HG03280 (cell line): ENCODE data around the gene JOSD2.
"Not testable (repeated sequence)": the region's sequence is repeated elsewhere in the genome, so short reads cannot be mapped to it uniquely, and the experiment has no call there.

Experiments
- ATAC-seq: cut with Tn5 transposase; IDR thresholded peaks from one replicate; pipeline ENCODE4 v1.9.1; 2021; ENCODE audit warnings: mild to moderate bottlenecking, moderate library complexity; ENCODE audit not compliant: unreplicated experiment

The JOSD2 gene

DNA sequence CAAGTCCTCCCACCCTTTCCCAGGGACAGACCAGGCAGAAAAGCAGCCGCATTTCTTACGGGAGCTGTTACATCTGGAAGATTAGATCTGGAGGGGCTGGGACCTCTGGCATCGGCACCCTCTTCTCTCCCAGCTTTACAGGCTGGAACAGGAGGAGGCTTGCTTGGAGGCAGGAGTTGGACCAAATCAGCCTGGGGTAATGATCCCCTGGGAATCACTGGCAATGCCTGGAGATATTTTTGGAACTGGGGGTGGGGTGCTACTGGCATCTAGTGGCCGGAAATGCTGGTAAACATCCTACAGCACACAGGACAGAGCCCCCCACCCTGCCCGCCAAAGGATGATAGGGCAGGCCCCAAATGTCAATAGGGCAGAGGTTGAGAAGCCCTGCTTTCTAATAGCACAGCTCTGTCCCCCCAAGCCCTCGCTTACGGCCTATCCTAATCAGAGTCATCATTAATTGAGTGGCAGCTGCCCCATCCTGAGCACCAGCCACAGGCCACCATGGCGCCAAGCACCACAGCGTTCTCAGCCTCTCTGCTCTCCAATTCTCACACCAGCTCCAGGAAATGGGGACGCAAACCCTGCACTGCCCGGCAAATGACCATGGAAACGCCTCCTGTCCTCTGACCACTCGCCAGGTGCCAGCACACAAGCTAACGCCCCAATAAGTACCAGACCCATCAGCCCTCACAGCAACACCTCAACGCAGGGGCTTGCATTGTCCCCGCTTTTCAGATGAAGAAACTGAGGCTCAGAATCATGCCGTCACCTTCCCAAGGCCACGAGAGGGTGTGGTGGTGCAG is 36.6 kb upstream of the JOSD2 start:
- no peak for ATAC-seq

DNA sequence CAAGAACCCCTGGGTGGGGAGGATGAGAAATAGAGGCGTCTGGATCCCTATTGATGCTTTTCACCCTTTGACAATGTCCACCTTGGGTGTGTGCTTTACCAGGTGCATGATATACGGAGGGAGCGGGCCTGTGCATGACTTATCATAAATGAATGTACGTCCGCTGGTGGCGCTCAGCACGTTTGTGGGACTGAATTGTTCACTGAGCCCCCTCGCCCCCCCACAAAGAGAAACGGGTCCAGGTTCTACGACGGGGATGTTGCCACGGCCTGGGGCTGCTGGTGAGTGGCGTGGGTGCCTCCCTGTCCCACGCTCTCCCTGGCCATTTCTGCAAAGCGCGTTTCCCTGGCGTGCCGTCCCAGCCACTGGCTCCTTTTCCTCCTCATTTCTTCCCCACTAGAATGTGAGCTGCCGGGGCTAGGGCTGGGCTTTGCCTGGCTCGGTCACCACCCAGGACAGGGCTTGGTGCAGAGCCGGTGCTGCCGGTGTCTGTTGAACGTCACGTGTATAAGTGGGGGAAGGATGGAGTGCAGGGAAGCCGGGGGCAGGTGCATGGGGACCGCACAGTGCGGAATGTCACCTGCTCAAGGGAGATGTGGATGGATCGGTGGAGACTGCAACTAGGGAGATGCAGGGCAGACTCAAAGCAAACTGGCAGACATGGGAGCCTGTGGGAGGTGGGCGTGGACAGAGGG is 35.7 kb upstream of the JOSD2 start:
- ATAC-seq = no peak

DNA sequence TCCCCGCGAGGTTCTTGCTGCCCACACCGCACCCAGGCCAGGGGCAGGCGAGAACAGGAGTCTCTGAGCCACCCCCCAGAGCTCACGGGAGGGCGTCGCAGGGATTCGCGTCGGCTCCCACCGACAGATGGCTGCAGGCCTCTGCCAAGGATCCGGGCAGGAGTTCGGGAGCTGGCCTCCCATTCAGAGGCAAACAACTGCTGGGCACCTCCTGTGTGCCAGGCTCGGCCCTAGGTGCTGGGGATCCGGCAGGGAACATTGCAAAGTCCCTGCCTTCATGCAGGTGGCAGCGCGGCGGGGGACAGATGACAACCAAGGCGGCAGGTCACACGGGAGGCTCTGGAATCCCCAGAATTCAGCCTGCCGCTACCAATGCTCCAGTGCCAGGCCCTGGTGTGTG is 32.0 kb upstream of the JOSD2 start:
- ATAC-seq = no peak

DNA sequence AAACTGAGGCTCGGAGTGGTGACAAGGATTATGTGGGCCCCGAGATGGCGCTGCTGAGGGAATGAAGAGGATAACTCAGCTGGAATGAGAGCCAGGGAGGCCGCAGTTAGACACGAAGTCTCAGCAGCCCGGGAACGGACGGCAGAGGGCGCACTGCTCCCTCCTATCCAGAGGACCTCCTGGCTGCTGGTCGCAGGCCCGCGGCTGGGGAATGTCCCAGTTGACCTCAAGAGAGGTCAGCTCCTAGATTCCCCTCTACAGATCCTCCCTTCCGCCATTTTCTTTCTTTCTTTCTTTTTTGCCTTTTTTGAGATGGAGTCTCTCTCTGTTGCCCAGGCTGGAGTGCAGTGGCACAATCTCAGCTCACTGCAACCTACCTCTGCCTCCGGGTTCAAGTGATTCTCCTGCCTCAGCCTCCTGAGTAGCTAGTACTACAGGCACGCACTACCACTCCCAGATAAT is 26.8 kb upstream of the JOSD2 start:
- no peak for ATAC-seq

DNA sequence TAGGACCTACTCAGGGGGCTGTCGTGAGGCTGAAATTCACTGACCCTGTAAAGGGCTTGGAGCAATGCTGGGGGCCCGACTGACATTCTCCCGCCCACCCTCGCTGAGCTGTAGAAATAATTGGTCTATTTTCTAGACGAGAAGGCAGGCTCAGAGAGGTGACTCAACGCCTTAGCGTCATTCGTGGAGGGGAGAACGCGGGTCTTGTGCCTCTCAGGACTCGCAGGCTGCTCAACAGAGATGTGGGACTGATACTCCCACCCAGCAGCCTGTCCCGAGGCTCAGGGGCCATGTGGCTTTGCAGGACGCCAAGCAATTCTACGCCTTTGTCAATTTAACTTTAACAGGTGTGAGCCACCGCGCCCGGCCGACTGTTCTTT is 26.3 kb upstream of the JOSD2 start:
- ATAC-seq = no peak

DNA sequence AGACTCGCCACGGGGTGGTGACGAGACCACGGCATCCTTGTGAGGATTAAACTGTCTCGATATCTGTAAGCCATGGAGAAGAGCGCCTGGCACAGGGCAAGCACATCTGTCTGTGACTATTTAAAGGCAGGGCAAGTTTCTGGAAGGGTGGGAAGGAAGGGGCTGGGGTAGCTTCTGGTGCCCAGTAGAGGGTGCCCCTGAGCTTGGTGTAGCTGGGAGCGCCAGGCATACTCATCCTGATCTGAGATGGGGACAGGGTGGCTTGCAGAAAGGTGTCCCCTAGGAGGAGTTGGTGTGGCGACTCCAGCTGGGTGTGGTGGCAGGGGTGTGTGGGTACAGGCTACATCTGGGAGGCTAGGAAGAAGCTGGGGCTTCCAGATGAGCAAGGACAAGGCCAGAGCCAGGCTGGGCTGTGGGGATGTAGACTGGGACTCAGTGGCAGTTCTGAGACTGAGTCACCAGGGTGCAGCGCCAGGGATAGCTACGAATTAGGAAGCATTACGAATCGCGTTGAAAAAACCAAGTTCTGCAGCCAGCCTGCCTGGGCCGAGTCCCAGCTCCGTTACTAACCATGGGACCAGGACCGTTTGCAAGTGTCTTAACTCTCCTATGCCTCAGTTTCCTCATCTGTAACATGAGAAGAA is 25.8 kb upstream of the JOSD2 start:
- no peak for ATAC-seq

DNA sequence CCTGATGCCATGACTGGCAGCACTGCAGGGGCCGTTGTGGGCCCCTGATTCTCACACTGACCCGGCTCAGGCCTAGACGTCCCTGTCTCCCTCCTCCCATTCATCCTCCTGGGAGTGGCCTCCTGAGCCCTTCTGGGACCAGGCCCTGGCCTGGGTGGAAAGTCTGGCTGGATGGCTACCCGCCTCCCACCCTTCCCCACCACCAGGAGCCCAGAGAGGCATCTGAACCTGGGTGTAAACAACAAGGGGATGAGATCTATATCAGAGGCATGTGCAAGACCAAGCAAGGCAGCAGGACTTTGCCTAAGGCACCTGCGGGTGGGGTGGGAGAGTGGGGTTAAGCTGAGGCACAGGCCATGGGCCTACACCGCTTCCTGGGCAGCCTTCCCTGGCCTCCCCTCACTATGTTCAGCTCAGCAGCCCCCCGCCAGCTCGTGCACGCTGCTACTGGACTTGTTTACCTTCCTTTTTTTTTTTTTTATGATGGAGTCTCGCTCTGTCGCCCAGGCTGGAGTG is 24.7 kb upstream of the JOSD2 start:
- no peak for ATAC-seq

DNA sequence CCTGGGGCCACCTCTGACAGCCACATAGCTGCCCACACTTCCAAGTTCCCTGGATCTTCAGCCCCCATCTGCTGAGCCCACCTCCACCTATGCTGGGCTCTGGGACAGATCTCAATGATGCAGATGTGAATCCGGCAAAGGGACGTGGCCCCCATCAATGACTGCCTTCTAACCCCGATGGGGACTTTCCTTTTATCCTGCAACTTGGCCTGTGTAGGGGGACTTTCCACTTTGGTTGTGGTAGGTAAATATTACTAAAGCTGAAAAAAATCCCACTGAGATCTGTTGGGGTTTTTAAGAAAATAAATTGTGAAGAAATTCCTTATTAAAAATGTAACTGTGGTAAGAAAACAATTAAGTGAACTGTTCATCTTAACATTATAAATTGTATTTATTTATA is 23.5 kb upstream of the JOSD2 start:
- ATAC-seq = no peak

DNA sequence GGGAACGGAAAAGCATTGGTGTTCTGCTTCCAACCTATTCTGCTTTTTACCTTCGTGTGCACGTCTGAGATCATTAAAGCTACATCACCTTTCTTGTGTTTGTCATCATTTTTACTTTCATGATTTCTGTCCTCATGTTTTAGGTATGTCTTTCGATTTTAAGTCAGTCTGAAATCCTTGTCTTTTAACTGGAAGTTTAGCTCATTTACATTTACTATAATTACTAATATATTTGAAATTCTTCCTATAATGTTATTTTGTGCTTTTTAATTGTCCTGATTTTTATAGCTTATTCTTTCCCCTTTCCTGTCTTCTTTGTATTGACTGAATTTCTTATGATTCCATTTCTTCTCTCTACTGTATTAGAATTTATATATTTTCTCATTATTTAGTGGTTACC is 22.0 kb upstream of the JOSD2 start:
- ATAC-seq = no peak

DNA sequence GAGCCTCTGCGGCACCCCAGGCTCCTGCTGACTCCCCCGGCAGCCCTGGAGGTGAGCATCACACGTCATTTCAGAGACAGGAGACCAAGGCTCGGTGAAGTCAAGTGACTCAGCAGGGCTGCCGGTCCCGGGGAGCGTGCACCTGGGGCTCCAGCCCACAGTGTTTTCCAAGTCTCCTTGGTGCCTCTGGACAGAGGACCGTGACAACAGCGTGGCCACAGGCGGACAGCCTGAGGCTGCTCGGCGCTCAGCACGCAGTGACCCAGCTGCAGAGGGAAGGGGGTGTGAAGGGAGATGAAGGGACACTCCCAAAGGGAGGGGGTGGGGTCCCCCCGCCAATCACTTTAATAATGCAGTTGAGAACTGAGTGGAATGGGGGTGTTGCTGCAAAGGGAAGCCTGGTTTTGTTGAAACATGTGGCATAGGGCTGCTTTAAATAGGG is 20.2 kb upstream of the JOSD2 start:
- no peak for ATAC-seq

DNA sequence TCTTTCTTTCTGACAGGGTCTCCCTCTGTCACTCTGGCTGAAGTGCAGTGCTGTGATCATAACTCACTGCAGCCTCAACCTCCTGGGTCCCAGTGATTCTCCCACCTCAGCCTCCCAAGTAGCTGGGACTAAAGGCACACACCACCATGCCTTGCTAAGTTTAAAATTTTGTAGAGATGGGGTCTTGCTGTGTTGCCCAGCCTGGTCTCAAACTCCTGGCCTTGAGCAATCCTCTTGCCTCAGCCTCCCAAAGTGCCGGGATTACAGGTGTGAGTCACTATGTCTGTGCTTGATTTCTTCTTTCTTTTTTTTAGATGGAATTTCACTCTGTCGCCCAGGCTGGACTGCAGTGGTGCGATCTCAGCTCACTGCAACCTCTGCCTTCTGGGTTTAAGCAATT is 17.1 kb upstream of the JOSD2 start:
- not testable (repeated sequence) for ATAC-seq

DNA sequence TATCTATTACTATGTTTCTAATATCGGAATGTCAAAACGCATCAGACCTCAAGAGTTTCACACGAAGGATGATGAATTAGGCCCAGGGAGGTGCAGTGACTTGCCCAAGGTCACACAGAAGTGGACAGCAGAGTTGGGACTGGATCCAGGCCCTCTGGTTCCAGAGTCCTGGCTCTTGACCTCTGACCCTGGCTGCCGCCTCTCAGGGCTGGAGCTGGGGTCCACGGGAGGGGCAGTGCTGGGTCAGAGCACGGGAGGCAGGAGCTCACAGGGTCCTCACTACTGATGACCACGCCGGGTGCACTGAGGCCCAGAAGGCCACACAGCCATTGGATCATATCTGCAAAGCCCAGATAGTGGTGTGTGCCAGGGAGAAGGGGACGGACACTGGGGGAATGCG is 11.9 kb upstream of the JOSD2 start:
- no peak for ATAC-seq

DNA sequence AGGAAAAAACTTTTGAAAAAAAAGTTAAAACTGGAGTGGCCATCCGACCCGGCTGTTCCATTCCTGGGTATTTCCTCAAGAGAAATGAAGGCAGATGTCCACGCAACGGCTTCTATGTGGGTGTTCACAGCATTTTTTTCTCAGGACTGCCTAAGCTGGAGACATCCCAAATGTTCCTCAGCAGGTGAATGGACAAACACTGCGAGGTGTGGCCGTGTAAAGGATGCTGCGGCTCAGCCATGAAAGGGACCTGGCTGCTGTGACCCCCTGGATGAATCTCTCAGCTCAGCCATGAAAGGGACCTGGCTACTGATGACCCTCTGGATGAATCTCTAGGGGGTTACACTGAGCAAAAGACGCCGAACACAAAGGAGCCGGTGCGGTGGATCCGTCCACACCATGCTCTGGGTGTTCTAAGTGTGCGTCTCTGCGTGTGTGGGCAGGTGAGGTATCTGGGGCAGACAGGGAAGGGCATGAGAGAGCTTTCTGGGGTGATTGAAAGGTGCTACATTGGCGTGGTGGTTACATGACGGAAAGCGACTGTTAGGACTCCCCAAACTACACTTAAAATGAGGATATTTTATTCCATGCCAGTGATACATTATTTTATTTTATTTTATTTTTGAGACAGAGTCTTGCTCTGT is 10.0 kb upstream of the JOSD2 start:
- no peak for ATAC-seq

DNA sequence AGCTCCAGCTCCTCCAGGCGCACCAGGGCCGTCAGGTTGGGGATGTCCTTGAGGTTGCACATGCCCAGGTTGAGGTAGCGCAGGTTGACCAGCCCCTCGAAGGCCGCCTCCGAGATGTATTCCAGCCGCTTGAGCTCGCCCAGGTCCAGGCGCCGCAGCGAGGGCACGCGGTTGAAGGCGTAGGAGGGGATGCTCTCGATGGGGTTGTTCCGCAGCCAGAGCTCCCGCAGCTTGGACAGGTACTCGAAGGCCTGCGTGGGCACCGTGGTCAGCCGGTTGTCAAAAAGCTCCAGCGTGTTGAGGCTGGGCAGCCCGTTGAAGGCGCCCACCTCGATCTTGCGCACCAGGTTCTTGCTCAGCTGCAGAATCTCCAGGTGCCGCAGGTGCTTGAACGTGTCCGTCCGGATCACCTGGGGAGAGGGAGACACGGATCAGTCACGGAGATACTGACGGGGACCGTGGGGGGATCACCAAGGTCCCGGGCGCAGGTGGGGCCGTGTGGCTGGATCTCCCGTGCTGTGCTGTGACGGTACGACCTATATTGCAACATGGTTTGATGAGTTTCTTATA is 8.1 kb upstream of the JOSD2 start:
- ATAC-seq = no peak

DNA sequence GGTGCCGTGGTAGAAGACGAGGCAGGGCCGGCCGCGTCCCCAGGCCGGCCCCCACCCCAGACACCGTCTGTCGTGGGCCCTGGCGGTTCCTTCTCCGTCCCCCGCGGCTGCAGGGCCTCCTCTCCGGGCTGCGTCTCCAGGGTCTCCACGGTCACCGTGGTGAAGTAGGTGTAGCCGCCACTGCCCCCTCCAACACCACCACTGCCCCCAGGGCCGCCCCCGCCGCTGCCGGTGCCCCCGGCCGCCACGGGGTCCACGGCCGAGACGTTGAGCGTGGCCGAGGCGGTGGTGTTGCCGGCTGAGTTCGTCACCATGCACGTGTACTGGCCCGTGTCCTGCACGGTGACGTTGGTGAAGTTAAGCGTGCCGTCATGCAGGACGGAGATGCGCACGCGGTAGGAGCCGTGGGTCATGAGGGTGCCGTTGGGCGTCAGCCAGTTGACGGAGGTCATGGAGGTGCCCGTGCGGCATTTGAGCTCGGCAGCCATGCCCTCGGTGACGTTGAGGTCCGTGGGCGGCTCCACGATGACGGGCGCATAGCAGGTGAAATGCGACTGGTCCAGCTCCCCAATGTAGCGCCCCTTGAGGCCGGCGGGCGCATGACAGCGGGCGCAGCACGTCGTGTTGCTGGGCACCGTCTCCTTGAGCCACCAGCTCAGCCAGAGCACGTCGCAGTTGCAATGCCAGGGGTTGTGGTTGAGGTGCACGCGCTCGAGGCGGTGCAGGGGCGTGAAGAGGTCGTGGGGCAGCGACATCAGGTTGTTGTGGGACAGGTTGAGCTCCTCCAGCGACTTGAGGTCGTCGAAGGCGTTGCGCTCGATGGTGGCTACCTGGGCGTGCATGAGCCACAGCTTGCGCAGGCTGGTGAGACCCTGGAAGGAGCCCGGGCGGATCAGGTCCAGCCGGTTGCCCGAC is 7.4 kb upstream of the JOSD2 start:
- no peak for ATAC-seq

DNA sequence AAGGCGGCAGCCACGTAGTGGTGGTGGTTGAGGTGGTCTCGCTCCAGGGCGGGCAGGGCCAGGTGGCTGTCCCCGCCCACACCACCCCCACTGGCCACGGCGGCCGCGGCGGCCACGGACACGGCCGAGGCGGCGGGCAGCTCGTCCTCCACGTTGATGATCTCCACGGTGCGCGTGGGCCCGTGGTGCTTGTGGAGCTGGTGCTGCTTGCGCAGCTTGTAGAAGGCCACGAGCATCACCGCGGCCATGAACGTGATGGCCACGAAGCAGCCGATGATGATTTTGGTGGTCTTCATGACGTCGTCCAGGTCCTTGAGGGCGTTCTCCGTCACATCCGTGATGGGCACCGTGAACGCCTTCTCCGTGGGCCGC is 6.7 kb upstream of the JOSD2 start:
- no peak for ATAC-seq

DNA sequence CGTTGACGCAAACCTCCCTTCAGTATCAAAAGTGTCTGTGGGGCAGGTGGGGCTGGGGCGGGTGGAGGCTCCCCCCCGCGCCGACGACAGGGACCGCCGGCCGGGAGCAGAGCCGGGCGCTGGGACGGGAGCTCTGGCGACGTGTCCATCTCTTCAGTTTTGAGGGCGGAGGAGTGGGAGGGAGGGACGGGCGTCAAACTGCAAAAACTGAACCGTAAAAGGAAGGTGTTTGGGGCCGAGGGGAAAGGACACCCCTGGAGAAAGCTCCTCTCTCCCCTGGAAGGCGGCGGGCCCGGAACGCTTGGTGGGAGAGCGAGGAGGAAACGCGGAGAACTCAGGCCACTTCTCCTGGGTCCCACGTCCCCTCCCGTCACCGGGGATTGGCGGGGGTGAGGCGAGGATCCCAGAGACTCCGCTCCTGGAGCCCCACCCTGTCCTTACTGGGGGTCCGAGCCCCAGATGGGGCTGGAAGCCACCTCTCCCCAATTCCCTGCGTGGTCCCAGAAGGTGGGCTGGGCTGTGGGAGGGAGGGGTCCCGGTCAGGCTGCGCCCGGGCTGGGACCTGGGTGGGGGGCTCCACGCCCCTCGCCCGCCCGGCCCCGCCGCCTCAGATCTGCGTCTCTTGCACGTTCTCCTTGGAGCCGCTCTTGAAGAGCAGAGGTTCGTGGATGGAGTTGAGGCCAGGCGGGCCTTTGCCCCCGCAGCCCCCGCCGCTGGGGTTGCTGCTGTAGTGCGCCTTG is 6.1 kb upstream of the JOSD2 start:
- no peak for ATAC-seq

DNA sequence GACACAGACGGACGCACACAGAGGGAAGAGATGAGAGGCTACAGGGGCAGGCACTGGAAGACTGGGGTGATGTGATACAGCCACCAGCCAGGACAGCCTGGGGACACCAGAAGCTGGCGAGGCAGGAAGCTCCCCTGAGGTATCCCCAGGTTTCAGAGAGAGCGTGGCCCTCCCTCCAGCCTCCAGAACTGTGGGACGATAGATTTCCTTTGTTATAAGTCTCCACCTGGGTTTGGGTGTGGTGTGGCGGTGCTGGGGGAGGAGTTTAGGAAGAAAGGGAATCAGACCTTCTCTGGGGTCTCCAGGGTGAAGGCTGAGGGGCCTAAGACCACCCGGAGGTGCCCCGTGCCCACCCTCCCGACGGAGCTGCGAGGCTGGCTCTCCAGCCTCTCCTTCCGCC is 5.5 kb upstream of the JOSD2 start:
- no peak for ATAC-seq

DNA sequence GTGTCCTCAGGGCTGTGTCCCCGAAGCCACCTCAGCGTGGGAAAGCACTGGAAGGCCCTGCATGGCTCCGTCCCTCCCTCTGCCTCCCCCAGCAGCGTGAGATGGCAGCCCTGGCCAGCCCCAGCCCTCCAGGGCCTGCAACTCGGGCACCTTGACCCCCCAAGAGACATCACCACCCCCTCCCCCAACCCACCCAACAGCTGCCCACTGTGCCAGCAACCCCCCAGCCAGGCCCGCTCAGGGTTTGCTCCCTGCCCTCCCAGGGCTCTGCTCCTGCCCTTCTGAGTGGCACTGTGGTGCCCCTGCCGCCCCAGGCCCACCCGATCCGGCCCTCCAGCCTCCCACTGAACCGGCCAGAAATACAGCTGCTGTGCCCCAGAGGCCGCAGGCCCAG is 4.2 kb upstream of the JOSD2 start:
- no peak for ATAC-seq
